ENCODE data around the gene C2CD2. TPM values are rescaled to one million over a fixed set of nuclear protein-coding genes. Genes with fewer than 3 reads are reported as not detected.
A peak's percentile ranks its signal among the peaks of the same experiment; 100 is the strongest.
"Not testable (repeated sequence)": the region's sequence is repeated elsewhere in the genome, so short reads cannot be mapped to it uniquely, and the experiment has no call there.

C2CD2 gene
- polyA plus RNA-seq, 6 donors from 2014 or later: 2.6 to 4.6 (median 3.4) TPM; not detected in 1

DNA sequence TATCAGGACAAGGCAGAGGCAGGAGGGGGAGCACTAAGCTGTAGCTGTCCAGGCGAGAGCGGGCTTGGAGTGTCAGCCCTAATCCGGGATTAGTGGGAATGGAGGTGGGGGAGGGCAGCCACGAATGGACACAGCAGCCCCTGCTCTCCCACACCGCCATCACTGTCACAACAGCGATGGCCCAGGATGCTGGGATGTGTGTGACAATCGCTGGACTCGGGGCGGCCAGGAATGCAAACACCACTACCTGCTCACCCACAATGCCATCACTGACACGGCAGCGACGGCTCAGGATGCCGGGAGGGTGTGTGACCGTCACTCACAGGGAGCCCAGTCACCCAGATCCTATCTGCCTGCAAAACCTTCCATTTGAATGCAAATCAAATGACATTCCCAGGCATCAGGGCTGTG, 2.9 kb downstream of the C2CD2 start:
- Mint-ChIP-seq H3K36me3 (peaks cover 0 to 9% of the 10 kb centered on the region in 2 donors), H3K4me1 (peaks cover 16 to 31% (median 24%) of the 10 kb centered on the region in 3 donors), H3K9me3 (peaks cover 0 to 2% (median 0%) of the 10 kb centered on the region in 7 donors), H3K4me3 (no peak overlapping the region), H3K27me3 (peaks cover 5 to 15% (median 15%) of the 10 kb centered on the region in 3 donors), H3K27ac (no peak overlapping the region)
- ATAC-seq (ENCODE audit: low read depth in 2 of 2): no peak
- DNase-seq: no peak

DNA sequence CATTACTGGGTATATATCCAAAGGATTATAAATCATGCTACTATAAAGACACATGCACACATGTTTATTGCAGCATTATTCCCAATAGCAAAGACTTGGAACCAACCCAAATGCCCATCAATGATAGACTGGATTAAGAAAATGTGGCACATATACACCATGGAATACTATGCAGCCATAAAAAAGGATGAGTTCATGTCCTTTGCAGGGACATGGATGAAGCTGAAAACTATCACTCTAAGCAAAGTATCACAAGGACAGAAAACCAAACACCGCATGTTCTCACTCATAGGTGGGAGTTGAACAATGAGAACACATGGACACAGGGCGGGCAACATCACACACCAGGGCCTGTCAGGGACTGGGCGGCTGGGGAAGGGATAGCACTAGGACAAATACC, 4.2 kb downstream of the C2CD2 start:
- not testable (repeated sequence) for H3K9me3 Mint-ChIP-seq

DNA sequence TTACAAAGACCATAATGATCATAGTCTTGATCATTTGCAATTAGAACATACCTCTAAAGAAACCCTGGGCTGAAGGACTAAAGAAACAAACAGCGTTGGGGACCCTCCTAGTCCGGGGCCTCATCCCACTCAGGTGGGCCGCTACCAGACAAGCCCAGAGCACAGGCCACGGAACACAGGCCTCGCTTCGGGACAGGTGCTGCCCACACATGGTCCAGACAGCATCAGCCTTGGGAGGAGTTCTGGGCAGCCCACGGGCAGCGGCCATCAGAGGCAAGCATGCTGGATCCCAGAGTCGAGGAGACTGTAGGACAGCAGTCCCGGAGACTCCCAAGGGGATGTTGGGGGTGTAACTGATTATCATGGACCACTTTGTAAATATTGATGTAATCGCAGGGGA, 4.9 kb downstream of the C2CD2 start:
- H3K27me3 Mint-ChIP-seq: no peaks in the 10 kb centered on the region
- H3K36me3 Mint-ChIP-seq: no peaks in the 10 kb centered on the region
- DNase-seq (no peak), ATAC-seq (ENCODE audit: low read depth in 2 of 2) (no peak)
- peaks cover 0 to 4% (median 0%) of the 10 kb centered on the region in 7 donors for H3K9me3 Mint-ChIP-seq
- H3K27ac Mint-ChIP-seq: no peak overlapping the region
- H3K4me3 Mint-ChIP-seq: no peak overlapping the region
- H3K4me1 Mint-ChIP-seq: peaks cover 0 to 13% (median 10%) of the 10 kb centered on the region in 3 donors

More for the DNA sequence above, 4.2 kb downstream of the C2CD2 start:
- ATAC-seq (ENCODE audit: low read depth in 2 of 2); H3K27ac Mint-ChIP-seq; DNase-seq; H3K27me3 Mint-ChIP-seq; H3K4me3 Mint-ChIP-seq; H3K36me3 Mint-ChIP-seq: not testable (repeated sequence)
- peaks cover 5 to 18% (median 16%) of the 10 kb centered on the region in 3 donors for H3K4me1 Mint-ChIP-seq

DNA sequence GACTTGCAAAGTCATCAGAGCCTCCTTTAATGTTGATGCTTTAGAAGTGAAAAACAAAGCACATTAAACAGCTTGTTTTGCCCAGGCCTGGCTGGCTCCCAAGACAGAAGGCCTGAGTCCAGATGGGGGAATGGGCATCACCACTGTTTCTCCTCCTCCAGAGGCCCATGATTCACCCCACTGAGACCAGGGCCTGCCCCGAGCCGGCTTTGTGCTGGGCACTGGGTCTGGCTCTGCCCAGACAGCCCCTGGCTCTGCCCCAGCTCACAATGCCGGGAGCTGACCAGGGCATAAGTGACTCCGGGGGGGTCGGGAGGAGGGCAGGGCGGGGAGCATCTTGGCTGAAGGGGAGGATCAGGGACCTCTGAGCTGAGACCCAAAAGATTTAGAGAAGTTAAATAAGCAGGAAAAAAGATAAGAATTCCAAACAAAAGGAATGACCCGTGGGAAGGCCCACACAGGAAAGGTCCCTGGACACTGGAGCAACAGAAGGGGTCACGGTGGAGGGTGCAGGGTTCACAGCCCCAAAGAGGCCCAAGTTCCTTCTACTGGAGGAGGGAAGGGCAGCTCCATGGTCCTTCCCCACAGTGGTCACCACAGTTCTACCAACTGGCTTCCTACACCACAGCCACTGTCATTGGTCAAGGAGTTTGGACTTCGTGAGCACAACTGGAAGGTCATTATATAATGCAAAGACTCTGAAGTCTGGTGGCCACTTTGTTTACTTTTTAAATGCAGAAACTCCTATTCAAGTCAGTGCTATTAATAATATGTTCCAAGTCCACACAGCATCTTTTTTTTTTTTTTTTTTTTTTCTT, 5.5 kb downstream of the C2CD2 start:
- no peak overlapping the region for H3K4me3 Mint-ChIP-seq
- H3K27me3 Mint-ChIP-seq: no peaks in the 10 kb centered on the region
- peaks cover 0 to 4% (median 0%) of the 10 kb centered on the region in 7 donors for H3K9me3 Mint-ChIP-seq
- DNase-seq (no peak), ATAC-seq (ENCODE audit: low read depth in 2 of 2) (no peak)
- H3K36me3 Mint-ChIP-seq: no peaks in the 10 kb centered on the region
- H3K27ac Mint-ChIP-seq: no peak overlapping the region
- peaks cover 0 to 13% (median 9%) of the 10 kb centered on the region in 3 donors for H3K4me1 Mint-ChIP-seq

DNA sequence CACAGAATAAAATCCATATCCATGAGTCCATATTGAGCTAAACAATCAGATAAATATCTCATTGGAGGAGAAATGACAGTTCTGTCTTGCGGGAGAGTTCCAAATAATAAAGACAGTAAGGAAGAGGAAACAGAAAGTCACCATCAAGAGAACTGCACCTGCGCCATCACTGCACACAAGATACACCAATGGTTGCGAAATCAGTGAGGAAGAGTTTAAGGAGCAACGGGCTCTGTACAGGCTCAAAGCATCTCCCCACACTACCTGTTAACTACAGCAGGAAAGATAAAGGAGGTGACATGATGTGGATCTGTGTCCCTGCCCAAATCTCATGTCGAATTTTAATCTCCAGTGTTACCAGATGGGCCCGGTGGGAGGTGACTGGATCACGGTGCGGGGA, 7.8 kb downstream of the C2CD2 start:
- Mint-ChIP-seq H3K4me1 (peaks cover 0 to 2% (median 0%) of the 10 kb centered on the region in 3 donors), H3K27ac (no peak overlapping the region), H3K36me3 (no peaks in the 10 kb centered on the region), H3K4me3 (no peak overlapping the region), H3K9me3 (peaks cover 0 to 4% (median 0%) of the 10 kb centered on the region in 7 donors), H3K27me3 (no peaks in the 10 kb centered on the region)
- DNase-seq (no peak), ATAC-seq (ENCODE audit: low read depth in 2 of 2) (no peak)

DNA sequence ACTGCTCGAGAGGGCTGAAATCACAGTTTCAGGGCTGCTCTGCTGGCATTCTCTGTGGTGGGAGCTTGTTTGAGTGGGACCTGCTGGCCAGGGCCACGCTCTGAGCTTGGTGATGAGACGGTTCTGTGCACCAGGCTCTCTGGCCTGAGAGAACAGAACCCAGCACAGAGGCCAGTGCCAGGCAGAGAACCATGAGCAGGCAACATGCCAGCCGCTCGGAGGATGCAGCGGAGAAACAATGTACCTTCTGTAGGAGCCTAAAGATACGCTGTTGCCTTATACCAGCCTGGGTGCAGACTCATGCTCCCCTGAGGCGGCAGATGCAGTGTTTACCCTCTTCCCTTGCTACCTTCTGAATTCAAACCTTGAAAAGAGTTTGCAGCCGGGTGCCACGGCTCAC, 10.0 kb downstream of the C2CD2 start:
- no peak overlapping the region for H3K4me3 Mint-ChIP-seq
- ATAC-seq (ENCODE audit: low read depth in 2 of 2) (no peak), DNase-seq (no peak)
- no peak overlapping the region for H3K27ac Mint-ChIP-seq
- H3K27me3 Mint-ChIP-seq: no peaks in the 10 kb centered on the region
- H3K36me3 Mint-ChIP-seq: no peaks in the 10 kb centered on the region
- H3K4me1 Mint-ChIP-seq: peaks cover 0 to 2% (median 0%) of the 10 kb centered on the region in 3 donors
- H3K9me3 Mint-ChIP-seq: peaks cover 0 to 2% (median 0%) of the 10 kb centered on the region in 7 donors

DNA sequence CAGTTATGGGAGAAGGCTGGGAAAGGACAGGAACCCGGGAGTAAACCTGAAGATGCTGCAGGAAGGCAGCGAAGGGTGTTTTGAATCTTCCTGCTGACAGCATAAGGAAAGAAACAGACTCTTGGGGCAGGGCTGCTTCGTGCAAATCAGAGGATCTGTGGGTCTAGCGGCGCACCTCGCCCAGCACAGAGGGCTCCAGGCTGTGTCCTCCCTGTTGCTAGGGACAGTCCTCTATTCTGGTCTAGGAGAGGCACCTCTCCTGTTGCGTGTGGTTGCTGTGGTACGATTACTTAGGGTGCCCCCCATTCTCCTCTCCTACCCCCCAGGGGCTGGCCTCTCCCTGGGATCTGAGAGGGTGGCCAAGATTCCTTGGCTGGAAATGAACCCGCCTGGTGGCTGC, 11.4 kb downstream of the C2CD2 start:
- H3K27ac Mint-ChIP-seq: no peak overlapping the region
- H3K9me3 Mint-ChIP-seq: peaks cover 0 to 2% (median 0%) of the 10 kb centered on the region in 7 donors
- no peak for DNase-seq

DNA sequence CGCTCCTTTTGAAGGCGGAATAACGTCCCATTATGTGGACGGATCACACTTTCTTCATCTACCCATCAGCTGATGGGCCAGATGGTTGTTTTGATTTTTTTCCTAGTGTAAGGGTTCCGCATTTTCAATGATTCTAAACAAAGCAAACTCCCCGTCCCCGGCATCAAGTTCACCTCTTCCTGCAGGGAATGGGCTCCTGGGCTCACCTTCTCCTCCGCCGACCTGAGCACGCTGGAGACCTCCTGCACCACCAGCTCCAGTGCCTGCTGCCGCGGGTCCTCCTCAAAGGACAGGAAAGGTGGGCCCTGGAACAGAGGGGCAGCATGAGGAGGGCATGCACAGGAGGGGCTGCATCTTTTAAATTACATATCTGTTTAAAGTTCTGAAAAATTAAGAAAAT, 11.9 kb downstream of the C2CD2 start:
- Mint-ChIP-seq H3K27ac (peak overlapping the region in 1 of 6 donors; percentile 62), H3K36me3 (no peaks in the 10 kb centered on the region), H3K9me3 (peaks cover 0 to 2% (median 0%) of the 10 kb centered on the region in 7 donors), H3K27me3 (no peaks in the 10 kb centered on the region), H3K4me3 (no peak overlapping the region), H3K4me1 (peaks cover 0 to 2% (median 0%) of the 10 kb centered on the region in 3 donors)
- DNase-seq: no peak
- no peak for ATAC-seq (ENCODE audit: low read depth in 2 of 2)

More for the DNA sequence above, 11.4 kb downstream of the C2CD2 start:
- H3K4me1 Mint-ChIP-seq: peaks cover 0 to 2% (median 0%) of the 10 kb centered on the region in 3 donors
- no peak for ATAC-seq (ENCODE audit: low read depth in 2 of 2)
- H3K36me3 Mint-ChIP-seq: no peaks in the 10 kb centered on the region
- no peak overlapping the region for H3K4me3 Mint-ChIP-seq
- H3K27me3 Mint-ChIP-seq: no peaks in the 10 kb centered on the region

DNA sequence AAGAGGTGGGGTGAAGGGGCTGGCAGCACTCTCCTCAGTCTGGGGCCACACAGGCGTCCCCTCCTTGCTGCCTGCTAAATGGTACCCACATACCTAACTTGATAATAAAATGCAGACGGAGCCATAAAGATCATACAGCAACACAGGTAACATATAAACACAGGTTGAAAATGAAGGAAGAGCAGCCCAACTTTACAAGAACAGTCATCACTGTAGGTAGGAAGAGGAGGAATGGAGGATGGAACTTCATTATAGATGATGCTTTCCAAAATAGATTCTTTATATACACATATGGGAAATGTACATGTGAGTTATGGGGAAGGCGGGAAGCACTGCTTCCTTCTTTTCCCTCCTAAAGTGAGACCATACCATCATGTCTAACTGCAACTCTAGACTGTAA, 13.4 kb downstream of the C2CD2 start:
- no peak for DNase-seq
- Mint-ChIP-seq H3K4me1 (no peaks in the 10 kb centered on the region), H3K9me3 (peaks cover 0 to 2% (median 0%) of the 10 kb centered on the region in 7 donors), H3K36me3 (no peaks in the 10 kb centered on the region), H3K27me3 (no peaks in the 10 kb centered on the region), H3K27ac (no peak overlapping the region), H3K4me3 (no peak overlapping the region)
- ATAC-seq (ENCODE audit: low read depth in 2 of 2): no peak

DNA sequence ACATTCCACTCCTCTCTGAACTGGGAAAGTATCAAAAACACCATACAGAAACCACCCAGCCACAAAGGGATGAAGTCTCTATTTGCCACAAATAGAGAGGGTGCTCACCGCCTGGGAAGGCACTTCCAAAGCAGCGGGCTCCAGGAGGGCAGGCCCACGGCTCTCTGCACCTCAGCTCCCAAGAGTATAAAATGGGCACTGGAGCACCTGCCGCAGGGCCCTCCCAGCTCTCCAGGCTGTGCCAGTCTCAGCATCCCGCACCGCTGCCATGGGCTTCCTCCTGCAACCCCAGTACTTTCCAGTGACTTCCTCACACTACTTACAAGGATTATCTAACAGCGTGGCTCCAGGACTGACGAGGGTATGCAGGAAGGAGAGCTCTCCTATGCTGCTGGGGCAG, 14.4 kb downstream of the C2CD2 start:
- H3K36me3 Mint-ChIP-seq: no peaks in the 10 kb centered on the region
- no peak for DNase-seq
- no peaks in the 10 kb centered on the region for H3K4me1 Mint-ChIP-seq
- H3K27ac Mint-ChIP-seq: no peak overlapping the region
- H3K4me3 Mint-ChIP-seq: peak overlapping the region in 1 of 8 donors; percentile 10
- no peaks in the 10 kb centered on the region for H3K9me3 Mint-ChIP-seq
- no peak for ATAC-seq (ENCODE audit: low read depth in 2 of 2)
- no peaks in the 10 kb centered on the region for H3K27me3 Mint-ChIP-seq

DNA sequence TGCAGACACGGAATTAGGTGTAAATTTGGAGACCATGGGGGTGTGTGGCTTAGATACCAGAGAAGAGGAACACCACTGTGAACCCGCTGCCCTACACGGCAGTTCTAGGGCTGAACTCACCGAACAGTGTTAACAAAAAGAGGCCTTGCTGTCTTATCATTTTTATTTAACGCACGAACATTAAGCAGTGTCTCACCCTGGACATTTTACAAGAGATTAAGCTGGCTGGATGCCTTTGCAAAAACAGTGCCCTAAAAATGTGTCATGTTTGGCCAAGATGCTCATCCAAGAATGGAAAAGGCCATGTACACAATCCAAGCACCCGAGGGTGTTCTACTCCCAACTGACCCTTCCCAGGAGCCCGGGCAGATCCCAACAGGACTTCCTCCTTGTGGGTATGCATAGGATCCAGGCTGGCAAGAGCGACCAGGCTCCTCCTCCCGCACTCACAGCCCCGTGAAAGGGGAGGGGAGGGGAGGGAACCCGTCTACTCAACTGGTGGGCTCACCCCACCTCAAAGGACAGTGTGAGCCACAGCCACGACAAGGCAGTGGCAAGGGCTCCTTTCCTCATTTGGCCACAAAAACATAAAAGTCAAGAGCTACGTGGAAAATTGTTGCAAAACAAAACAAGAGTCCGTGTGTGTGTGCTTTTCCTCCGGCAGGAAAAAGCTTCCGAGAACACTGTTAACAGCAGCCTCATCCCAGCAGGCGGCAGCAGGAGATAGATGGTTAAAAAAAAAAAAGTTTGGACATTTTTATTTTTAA, 20.3 kb downstream of the C2CD2 start:
- Mint-ChIP-seq H3K9me3 (no peaks in the 10 kb centered on the region), H3K4me3 (peak overlapping the region; percentile 55 to 92 (median 82)), H3K27me3 (no peaks in the 10 kb centered on the region), H3K4me1 (peaks cover 28 to 51% (median 32%) of the 10 kb centered on the region in 3 donors), H3K27ac (peak overlapping the region; percentile 44 to 96 (median 86)), H3K36me3 (peaks cover 0 to 4% of the 10 kb centered on the region in 2 donors)
- no peak for DNase-seq
- no peak for ATAC-seq (ENCODE audit: low read depth in 2 of 2)

DNA sequence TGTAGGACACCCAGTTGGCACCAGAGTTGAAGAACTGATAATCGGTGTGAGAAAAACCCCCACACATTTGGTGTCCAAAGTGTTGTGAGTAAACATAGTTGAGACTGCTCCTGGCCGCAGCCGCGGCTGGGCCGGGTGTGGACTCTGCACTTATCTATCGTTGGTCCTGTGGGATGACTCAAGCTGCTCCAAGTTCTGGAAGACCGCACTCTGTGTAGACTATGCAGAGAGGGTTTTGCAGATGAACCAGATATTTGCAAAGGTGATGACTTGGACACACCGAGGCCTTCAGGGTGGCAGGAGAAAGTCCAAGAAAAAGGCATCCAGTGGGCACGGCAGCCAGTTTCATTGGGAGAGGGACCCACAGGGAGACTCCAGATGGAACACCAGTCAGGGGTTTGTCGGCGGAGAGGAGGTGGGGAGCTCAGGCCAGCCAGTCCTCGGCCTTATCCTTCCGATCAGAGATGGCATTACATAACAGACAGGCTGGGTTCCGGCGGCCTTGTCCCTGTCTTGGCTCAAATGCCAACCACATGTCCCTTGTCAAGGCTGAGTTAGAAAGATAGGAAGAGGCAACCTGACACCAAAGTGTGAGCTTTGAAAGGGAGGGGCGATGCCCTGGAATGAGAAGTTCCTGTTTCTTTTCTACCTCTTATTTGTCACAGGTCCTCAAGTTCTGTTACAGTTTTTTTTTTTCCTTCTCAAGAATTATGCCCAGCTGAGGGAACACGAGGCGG, 21.1 kb downstream of the C2CD2 start:
- DNase-seq: no peak
- Mint-ChIP-seq H3K27ac (peak overlapping the region; percentile 44 to 96 (median 86)), H3K27me3 (no peaks in the 10 kb centered on the region), H3K4me1 (peaks cover 35 to 59% (median 38%) of the 10 kb centered on the region in 3 donors), H3K9me3 (no peaks in the 10 kb centered on the region), H3K36me3 (peaks cover 0 to 4% of the 10 kb centered on the region in 2 donors), H3K4me3 (peak overlapping the region; percentile 55 to 92 (median 82))
- ATAC-seq (ENCODE audit: low read depth in 2 of 2): no peak

DNA sequence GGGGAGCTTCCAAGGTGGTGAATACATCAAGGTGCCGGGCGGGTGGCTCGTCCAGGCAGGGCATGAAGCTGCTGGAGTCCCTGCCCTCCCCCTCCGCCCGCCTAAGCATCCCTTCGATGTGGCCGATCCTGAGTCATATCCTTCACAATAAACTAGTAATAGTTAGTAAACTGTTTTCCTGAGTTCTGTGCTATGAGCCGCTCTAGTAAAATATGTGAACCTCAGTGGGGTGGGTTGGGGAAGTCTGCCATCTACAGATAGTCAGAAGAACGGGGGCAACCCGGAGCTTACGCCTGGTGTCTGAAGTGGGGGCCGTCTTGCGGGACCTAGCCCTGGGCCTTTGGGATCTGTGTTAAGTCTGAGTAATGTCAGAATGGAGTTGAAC, 21.6 kb downstream of the C2CD2 start:
- peak overlapping the region in 2 of 6 donors; percentile 44 to 68 for H3K27ac Mint-ChIP-seq
- no peak for DNase-seq
- peaks cover 38 to 64% (median 39%) of the 10 kb centered on the region in 3 donors for H3K4me1 Mint-ChIP-seq
- H3K4me3 Mint-ChIP-seq: peak overlapping the region in 5 of 8 donors; percentile 14 to 91 (median 82)
- no peaks in the 10 kb centered on the region for H3K9me3 Mint-ChIP-seq
- no peak for ATAC-seq (ENCODE audit: low read depth in 2 of 2)
- peaks cover 0 to 4% of the 10 kb centered on the region in 2 donors for H3K36me3 Mint-ChIP-seq
- no peaks in the 10 kb centered on the region for H3K27me3 Mint-ChIP-seq

Measured in naive B cell (primary cell).